Measurements from ENCODE around the gene ARHGDIA. TPM values are rescaled to one million over a fixed set of nuclear protein-coding genes. Genes with fewer than 3 reads are reported as not detected.

Gene ARHGDIA
- polyA plus RNA-seq, 3 donors = 133 to 351 (median 249) TPM

- WGBS, 3 donors = 62 to 75% (median 65%) methylated on average over 23 to 30 of the region's 30 CpGs
- H3K27ac ChIP-seq (ENCODE audit: low read depth, low read length) = no peak overlapping the region
Measured at GRCh38 chr17:81868674-81869220, 2.4 kb downstream of the ARHGDIA start.

GRCh38 chr17:81867991-81868673 lies 3.0 kb downstream of the ARHGDIA start:
- no peak overlapping the region for H3K27ac ChIP-seq (ENCODE audit: low read depth, low read length)
- 63 to 67% (median 67%) methylated on average over 26 to 28 of the region's 28 CpGs for WGBS, 3 donors

GRCh38 chr17:81867170-81867990 lies 3.8 kb downstream of the ARHGDIA start:
- H3K27ac ChIP-seq (ENCODE audit: low read depth, low read length) = no peak overlapping the region
- WGBS, 3 donors = 37 to 51% (median 45%) methylated on average over 23 of the region's 23 CpGs

GRCh38 chr17:81866440-81867169 lies 4.5 kb downstream of the ARHGDIA start:
- 61 to 69% (median 64%) methylated on average over 18 of the region's 18 CpGs for WGBS, 3 donors
- H3K27ac ChIP-seq (ENCODE audit: low read depth, low read length) = no peak overlapping the region

GRCh38 chr17:81865733-81866439 lies 5.3 kb downstream of the ARHGDIA start:
- H3K27ac ChIP-seq (ENCODE audit: low read depth, low read length) = no peak overlapping the region
- 38 to 69% (median 58%) methylated on average over 18 of the region's 18 CpGs for WGBS, 3 donors

GRCh38 chr17:81865358-81865732 lies 5.8 kb downstream of the ARHGDIA start:
- 60 to 97% (median 93%) methylated on average over 8 of the region's 8 CpGs for WGBS, 3 donors
- H3K27ac ChIP-seq (ENCODE audit: low read depth, low read length) = no peak overlapping the region

GRCh38 chr17:81863833-81864768 lies 7.0 kb downstream of the ARHGDIA start:
- WGBS, 3 donors = 57 to 77% (median 76%) methylated on average over 9 of the region's 9 CpGs
- no peak overlapping the region for H3K27ac ChIP-seq (ENCODE audit: low read depth, low read length)

GRCh38 chr17:81863123-81863675 lies 7.9 kb downstream of the ARHGDIA start:
- 48 to 56% (median 50%) methylated on average over 6 of the region's 6 CpGs for WGBS, 3 donors
- no peak overlapping the region for H3K27ac ChIP-seq (ENCODE audit: low read depth, low read length)

- peak overlapping the region; percentile 4 for H3K27ac ChIP-seq (ENCODE audit: low read depth, low read length)
- WGBS, 3 donors = 0% methylated on average over 69 to 74 of the region's 74 CpGs
Measured at GRCh38 chr17:81860756-81861568, 10.2 kb downstream of the ARHGDIA start.

- peak within 1 kb of the TSS; percentile 29 for H3K27ac ChIP-seq (ENCODE audit: low read depth, low read length)
- 0 to 1% (median 0%) methylated on average over 50 to 95 of the region's 95 CpGs for WGBS, 3 donors
Measured at GRCh38 chr17:81859906-81860755, 11.0 kb downstream of the ARHGDIA start, which contains the start of gene P4HB. TSS of gene P4HB (minus strand) at chr17:81860535. CDS start at chr17:81860471, 64 bp downstream.

GRCh38 chr17:81858967-81859905 lies 11.9 kb downstream of the ARHGDIA start:
- H3K27ac ChIP-seq (ENCODE audit: low read depth, low read length) = no peak overlapping the region
- 29 to 52% (median 51%) methylated on average over 22 to 23 of the region's 23 CpGs for WGBS, 3 donors

- WGBS, 3 donors = 40 to 70% (median 70%) methylated on average over 30 of the region's 30 CpGs
- no peak overlapping the region for H3K27ac ChIP-seq (ENCODE audit: low read depth, low read length)
Measured at GRCh38 chr17:81858170-81858966, 12.8 kb downstream of the ARHGDIA start.

- 38 to 74% (median 71%) methylated on average over 29 of the region's 29 CpGs for WGBS, 3 donors
- H3K27ac ChIP-seq (ENCODE audit: low read depth, low read length) = no peak overlapping the region
Measured at GRCh38 chr17:81854974-81855774, 16.0 kb downstream of the ARHGDIA start.
